Tibial artery (tissue), 4 donors: Measurements from ENCODE around the gene TMEM250.

Source experiments
- DNase-seq, 2 donors: peaks; one replicate each; pipeline ENCODE4 v3.0.0-alpha.2; 2019
- H3K27ac ChIP-seq, 2 donors: fragments of 200-600 bp; sonication (generic) in 1 of 2; 1 replicate in 1 of 2; 2 replicates in 1 of 2; pipeline ENCODE4 v1.5.1; 2018 to 2019; ENCODE audit warnings: mild to moderate bottlenecking in 1 of 2
- H3K27me3 ChIP-seq, 2 donors: fragments of 200-600 bp; sonication (generic) in 1 of 2; one replicate each; pipeline versions ENCODE4 v1.5.1 to v1.6.0; 2016 to 2019
- H3K36me3 ChIP-seq, 3 donors: fragments of 200-600 bp; sonication (generic) in 2 of 3; one replicate each; pipeline ENCODE4 v1.5.1; 2016 to 2019; ENCODE audit warnings: mild to moderate bottlenecking in 2 of 3
- H3K4me1 ChIP-seq, 4 donors: fragments of 200-600 bp; sonication (generic) in 2 of 4; 1 replicate in 3 of 4; 2 replicates in 1 of 4; pipeline ENCODE4 v1.5.1; 2016 to 2019
- H3K4me3 ChIP-seq, 2 donors: fragments of 200-600 bp; sonication (generic) in 1 of 2; 1 replicate in 1 of 2; 2 replicates in 1 of 2; pipeline ENCODE4 v1.5.1; 2018 to 2019; ENCODE audit warnings: mild to moderate bottlenecking in 2 of 2
- H3K9me3 ChIP-seq, 3 donors: fragments of 200-600 bp; sonication (generic) in 1 of 3; one replicate each; pipeline ENCODE4 v1.5.1; 2016 to 2019
- intact Hi-C: fragments of 100-400 bp; cut with DNase I; formaldehyde crosslinking; loops from one replicate; pipeline ENCODE4 v1.15.0; 2023; ENCODE audit warnings: low total_unique reads
- TF ChIP-seq, protein P1 (sequence below), 2 experiments: fragments of 200-600 bp in 1 of 2; fragments of 450-650 bp in 1 of 2; IDR thresholded peaks; one replicate each; pipeline ENCODE4 v1.5.1; 2017 to 2019; ENCODE audit warnings: antibody characterized with exemption in 2 of 2, mild to moderate bottlenecking in 1 of 2, moderate library complexity in 1 of 2

The TMEM250 gene

DNA sequence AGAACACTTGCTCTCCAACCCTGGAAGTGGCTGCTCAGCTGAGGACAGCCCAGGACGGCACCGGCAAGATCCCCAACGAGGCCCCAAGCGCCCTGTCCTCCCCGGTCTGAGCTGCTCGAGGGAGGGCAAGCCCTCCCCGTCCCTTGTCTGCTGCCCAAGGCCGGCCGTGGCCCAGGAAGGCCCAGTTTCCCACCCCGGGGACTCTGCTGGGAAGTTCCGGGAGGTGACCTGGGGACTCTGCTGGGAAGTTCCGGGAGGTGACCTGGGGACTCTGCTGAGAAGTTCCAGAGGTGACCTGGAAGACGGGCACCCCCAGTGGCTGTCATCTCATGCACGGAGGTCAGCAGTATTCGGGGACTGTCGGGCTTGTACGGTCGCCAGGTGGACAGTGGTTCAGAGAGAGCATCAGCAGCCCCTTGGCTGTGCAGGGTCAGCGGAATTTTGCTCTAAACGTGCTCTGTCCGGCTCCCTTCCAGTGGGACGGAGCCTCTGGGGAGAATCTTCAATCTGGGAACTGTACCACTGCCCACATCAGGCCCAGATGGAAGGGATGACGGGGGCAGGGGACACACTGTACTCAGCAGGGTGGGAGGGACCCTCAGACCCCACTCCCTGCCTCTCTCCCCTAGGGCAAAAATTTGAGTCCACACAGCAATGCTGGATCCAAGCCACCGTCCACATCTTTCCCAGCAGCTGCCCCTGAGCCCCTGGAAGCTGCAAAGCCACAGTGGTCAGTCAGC, 30.8 kb downstream of the TMEM250 start:
- Histone ChIP-seq H3K27ac (peak overlapping the region; percentile 96), H3K4me1 (peaks cover 25 to 96% (median 89%) of the 10 kb centered on the region in 4 donors), H3K4me3 (no peak overlapping the region), H3K27me3 (no peaks in the 10 kb centered on the region), H3K36me3 (peaks cover 0 to 10% (median 1%) of the 10 kb centered on the region in 3 donors), H3K9me3 (no peaks in the 10 kb centered on the region)
- TF ChIP-seq, protein P1, sequence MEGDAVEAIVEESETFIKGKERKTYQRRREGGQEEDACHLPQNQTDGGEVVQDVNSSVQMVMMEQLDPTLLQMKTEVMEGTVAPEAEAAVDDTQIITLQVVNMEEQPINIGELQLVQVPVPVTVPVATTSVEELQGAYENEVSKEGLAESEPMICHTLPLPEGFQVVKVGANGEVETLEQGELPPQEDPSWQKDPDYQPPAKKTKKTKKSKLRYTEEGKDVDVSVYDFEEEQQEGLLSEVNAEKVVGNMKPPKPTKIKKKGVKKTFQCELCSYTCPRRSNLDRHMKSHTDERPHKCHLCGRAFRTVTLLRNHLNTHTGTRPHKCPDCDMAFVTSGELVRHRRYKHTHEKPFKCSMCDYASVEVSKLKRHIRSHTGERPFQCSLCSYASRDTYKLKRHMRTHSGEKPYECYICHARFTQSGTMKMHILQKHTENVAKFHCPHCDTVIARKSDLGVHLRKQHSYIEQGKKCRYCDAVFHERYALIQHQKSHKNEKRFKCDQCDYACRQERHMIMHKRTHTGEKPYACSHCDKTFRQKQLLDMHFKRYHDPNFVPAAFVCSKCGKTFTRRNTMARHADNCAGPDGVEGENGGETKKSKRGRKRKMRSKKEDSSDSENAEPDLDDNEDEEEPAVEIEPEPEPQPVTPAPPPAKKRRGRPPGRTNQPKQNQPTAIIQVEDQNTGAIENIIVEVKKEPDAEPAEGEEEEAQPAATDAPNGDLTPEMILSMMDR (IDR thresholded peaks at IDR 0.05) = no peak
- intact Hi-C loops = loop anchor here (5.0 kb wide), 2 partner anchors 34 to 36 kb away; no protein-coding TSS in a partner anchor
- peak in 1 of 2 donors; percentile 62 for DNase-seq

DNA sequence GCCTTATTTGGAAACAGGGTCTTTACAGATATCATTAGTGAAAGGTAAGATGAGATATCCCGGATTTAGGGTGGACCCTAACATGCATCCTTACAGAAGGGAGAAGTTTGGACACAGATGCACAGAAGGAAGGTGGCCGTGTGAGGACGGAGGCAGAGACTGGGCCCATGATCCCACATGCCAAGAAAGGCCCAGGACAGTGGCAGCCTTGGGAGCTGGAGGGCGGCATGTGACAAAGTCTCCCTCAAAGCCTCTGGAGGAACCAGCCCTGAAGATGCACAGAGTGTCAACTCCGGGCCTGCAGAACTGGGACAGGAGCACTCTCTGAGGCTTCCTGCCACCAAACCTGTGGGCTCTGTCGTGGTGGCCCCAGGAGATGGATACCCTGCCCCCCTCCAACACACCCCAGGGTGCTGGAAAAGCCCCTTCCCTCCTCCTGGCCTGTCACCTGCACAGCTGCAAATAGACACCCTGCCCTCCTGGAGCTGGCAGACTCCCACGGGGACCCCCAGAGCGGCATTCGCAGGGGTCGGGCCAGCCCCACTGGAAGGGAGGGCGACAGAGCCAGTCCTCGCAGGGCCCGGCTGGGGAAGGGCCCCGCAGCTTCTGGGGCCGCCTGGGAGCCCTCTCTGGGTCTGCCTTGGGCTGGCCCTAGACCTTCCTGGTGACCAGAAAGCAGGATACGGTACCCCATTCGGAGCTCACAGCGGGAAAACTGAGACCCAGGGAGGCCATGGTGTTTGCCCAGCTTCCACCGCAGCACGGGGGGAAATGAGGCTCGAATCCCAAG, 31.5 kb downstream of the TMEM250 start:
- Histone ChIP-seq H3K9me3 (no peaks in the 10 kb centered on the region), H3K36me3 (peaks cover 0 to 11% (median 5%) of the 10 kb centered on the region in 3 donors), H3K27ac (peak overlapping the region; percentile 96), H3K4me3 (peak overlapping the region; percentile 22 to 26), H3K4me1 (peaks cover 22 to 96% (median 88%) of the 10 kb centered on the region in 4 donors), H3K27me3 (no peaks in the 10 kb centered on the region)
- intact Hi-C loops = loop anchor here (5.0 kb wide), 2 partner anchors 35 kb away; no protein-coding TSS in a partner anchor
- peak in 1 of 2 donors; percentile 64 for DNase-seq
- TF ChIP-seq, protein P1 (IDR thresholded peaks at IDR 0.05) = no peak

DNA sequence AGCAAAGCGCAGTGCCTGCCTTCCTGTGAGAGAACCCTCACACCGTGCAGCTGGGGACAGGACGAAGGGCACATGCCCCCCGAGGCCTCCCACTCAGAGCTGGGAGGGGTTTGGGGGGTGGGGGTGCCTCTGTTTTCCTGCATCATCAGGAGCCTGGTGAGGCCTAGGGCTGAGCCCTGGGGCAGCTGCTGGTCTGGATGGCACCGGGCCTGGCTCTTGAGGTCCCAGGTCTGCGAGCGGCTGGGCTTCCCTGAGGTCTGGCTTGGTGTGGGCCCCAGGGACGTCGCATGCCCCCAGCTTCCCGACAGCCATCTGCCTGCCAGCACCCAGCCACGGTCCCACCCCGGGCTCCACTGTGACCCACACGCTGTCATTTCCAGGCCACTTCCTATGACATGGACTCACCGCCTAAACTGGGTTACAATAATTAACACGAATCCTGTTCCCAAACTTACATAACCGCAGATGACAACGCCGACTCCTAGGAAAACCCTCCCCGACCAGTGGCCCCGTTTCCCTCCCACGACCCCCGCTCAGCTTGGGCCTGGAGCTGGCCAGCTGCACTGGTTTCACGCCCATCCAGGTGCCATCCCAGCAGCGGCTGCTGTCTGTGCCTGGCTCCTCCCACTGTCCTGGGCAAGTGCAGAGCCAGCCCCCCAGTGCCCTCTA, 32.3 kb downstream of the TMEM250 start:
- intact Hi-C loops = loop anchor here (5.0 kb wide), 2 partner anchors 34 to 36 kb away; no protein-coding TSS in a partner anchor

DNA sequence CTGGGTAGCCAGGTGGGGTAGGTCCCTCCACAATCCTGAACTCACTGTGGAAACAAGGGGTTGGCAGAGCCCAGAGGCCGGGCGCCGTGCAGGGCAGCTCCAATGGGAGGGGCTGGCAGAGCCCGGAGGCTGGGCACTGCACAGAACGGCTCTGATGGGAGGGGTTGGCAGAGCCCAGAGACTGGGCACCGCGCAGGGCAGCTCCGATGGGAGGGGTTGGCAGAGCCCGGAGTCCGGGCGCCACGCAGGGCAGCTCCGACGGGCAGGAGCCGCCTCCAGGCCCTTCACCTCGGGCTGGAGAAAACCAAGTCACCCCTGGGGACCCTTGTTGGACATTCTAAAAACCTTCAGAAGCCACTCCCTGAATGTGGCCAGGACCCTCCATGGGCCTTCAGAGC, 32.9 kb downstream of the TMEM250 start:
- Histone ChIP-seq H3K27me3 (no peaks in the 10 kb centered on the region), H3K9me3 (no peaks in the 10 kb centered on the region), H3K4me1 (peaks cover 23 to 96% (median 88%) of the 10 kb centered on the region in 4 donors), H3K27ac (peak overlapping the region; percentile 96), H3K36me3 (peaks cover 0 to 11% (median 5%) of the 10 kb centered on the region in 3 donors), H3K4me3 (peak overlapping the region; percentile 22 to 26)
- TF ChIP-seq, protein P1 (IDR thresholded peaks at IDR 0.05) = no peak
- intact Hi-C loops = loop anchor here (5.0 kb wide), 2 partner anchors 34 to 36 kb away; no protein-coding TSS in a partner anchor
- peak; percentile 57 to 93 for DNase-seq

More for the DNA sequence above, 32.3 kb downstream of the TMEM250 start:
- DNase-seq = peak in 1 of 2 donors; percentile 89
- H3K36me3 ChIP-seq = peaks cover 0 to 11% (median 5%) of the 10 kb centered on the region in 3 donors
- TF ChIP-seq, protein P1 (IDR thresholded peaks at IDR 0.05) = no peak
- peak overlapping the region; percentile 22 to 26 for H3K4me3 ChIP-seq
- no peaks in the 10 kb centered on the region for H3K27me3 ChIP-seq
- H3K27ac ChIP-seq = peak overlapping the region; percentile 96
- H3K9me3 ChIP-seq = no peaks in the 10 kb centered on the region
- H3K4me1 ChIP-seq = peaks cover 24 to 96% (median 88%) of the 10 kb centered on the region in 4 donors
